ENCODE results near the gene PIK3CD. TPM values are rescaled to one million over a fixed set of nuclear protein-coding genes. Genes with fewer than 3 reads are reported as not detected.

Gene PIK3CD
- total RNA-seq, 1 experiment from 2014 or later = 23.1 TPM

DNA sequence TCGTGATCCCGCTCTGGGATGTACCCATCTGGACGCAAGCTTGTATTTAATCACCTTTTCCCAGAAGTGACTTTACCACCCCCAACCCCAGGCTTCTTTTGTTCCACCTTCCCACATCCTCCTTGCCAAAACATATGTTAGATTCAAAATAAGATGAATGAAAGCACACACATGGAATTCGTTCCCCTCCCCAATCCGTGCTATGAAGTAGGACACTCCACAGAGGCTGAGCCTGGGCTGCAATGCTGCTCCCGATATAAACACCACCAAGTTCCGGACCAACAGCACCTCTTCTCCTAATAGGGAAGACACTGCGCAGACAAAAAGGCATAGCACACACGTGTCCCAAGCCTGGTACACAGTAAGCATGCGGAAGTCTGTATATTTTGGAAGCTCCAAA is 86.1 kb downstream of the PIK3CD start (continued):
- TF ChIP-seq ZNF532 (CRISPR knock-in tag; IDR thresholded peaks at IDR 0.05; ENCODE audit: borderline replicate concordance) (no peak), RORB (CRISPR knock-in tag; IDR thresholded peaks at IDR 0.05) (no peak), IRF2 (CRISPR knock-in tag; IDR thresholded peaks at IDR 0.05; ENCODE audit: borderline replicate concordance, low read depth) (no peak), ELF4 (CRISPR knock-in tag; IDR thresholded peaks at IDR 0.05; ENCODE audit: low read depth) (no peak), FOXP1 (CRISPR knock-in tag; IDR thresholded peaks at IDR 0.05; ENCODE audit: borderline replicate concordance) (no peak), IRF1 (CRISPR knock-in tag; IDR thresholded peaks at IDR 0.05) (no peak), TP53 (CRISPR knock-in tag; IDR thresholded peaks at IDR 0.05) (no peak)
- TF ChIP-seq, protein P1, sequence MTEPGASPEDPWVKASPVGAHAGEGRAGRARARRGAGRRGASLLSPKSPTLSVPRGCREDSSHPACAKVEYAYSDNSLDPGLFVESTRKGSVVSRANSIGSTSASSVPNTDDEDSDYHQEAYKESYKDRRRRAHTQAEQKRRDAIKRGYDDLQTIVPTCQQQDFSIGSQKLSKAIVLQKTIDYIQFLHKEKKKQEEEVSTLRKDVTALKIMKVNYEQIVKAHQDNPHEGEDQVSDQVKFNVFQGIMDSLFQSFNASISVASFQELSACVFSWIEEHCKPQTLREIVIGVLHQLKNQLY (CRISPR knock-in tag; IDR thresholded peaks at IDR 0.05) = no peak
- TF ChIP-seq, protein P2, sequence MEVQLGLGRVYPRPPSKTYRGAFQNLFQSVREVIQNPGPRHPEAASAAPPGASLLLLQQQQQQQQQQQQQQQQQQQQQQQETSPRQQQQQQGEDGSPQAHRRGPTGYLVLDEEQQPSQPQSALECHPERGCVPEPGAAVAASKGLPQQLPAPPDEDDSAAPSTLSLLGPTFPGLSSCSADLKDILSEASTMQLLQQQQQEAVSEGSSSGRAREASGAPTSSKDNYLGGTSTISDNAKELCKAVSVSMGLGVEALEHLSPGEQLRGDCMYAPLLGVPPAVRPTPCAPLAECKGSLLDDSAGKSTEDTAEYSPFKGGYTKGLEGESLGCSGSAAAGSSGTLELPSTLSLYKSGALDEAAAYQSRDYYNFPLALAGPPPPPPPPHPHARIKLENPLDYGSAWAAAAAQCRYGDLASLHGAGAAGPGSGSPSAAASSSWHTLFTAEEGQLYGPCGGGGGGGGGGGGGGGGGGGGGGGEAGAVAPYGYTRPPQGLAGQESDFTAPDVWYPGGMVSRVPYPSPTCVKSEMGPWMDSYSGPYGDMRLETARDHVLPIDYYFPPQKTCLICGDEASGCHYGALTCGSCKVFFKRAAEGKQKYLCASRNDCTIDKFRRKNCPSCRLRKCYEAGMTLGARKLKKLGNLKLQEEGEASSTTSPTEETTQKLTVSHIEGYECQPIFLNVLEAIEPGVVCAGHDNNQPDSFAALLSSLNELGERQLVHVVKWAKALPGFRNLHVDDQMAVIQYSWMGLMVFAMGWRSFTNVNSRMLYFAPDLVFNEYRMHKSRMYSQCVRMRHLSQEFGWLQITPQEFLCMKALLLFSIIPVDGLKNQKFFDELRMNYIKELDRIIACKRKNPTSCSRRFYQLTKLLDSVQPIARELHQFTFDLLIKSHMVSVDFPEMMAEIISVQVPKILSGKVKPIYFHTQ (CRISPR knock-in tag; IDR thresholded peaks at IDR 0.05) = no peak
- TF ChIP-seq, protein P3, sequence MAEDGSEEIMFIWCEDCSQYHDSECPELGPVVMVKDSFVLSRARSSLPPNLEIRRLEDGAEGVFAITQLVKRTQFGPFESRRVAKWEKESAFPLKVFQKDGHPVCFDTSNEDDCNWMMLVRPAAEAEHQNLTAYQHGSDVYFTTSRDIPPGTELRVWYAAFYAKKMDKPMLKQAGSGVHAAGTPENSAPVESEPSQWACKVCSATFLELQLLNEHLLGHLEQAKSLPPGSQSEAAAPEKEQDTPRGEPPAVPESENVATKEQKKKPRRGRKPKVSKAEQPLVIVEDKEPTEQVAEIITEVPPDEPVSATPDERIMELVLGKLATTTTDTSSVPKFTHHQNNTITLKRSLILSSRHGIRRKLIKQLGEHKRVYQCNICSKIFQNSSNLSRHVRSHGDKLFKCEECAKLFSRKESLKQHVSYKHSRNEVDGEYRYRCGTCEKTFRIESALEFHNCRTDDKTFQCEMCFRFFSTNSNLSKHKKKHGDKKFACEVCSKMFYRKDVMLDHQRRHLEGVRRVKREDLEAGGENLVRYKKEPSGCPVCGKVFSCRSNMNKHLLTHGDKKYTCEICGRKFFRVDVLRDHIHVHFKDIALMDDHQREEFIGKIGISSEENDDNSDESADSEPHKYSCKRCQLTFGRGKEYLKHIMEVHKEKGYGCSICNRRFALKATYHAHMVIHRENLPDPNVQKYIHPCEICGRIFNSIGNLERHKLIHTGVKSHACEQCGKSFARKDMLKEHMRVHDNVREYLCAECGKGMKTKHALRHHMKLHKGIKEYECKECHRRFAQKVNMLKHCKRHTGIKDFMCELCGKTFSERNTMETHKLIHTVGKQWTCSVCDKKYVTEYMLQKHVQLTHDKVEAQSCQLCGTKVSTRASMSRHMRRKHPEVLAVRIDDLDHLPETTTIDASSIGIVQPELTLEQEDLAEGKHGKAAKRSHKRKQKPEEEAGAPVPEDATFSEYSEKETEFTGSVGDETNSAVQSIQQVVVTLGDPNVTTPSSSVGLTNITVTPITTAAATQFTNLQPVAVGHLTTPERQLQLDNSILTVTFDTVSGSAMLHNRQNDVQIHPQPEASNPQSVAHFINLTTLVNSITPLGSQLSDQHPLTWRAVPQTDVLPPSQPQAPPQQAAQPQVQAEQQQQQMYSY (CRISPR knock-in tag; IDR thresholded peaks at IDR 0.05) = no peak

- ChIA-PET CTCF (no interaction called here), POLR2A (no interaction called here)
- Mint-ChIP-seq H3K4me1 (no peaks in the 10 kb centered on the region), H3K36me3 (peaks cover 61% of the 10 kb centered on the region), H3K27me3 (ENCODE audit: low read depth) (no peaks in the 10 kb centered on the region), H3K27ac (no peak overlapping the region), H3K4me3 (no peak overlapping the region), H3K9me3 (no peaks in the 10 kb centered on the region)
- ATAC-seq = no peak
- TF ChIP-seq NFYB (CRISPR knock-in tag; conservative IDR thresholded peaks at IDR 0.05; ENCODE audit: low read depth) = no peak
- no peak for DNase-seq (ENCODE audit: low spot score)
Observed at GRCh38 chr1:9744106-9744799, 92.7 kb downstream of the PIK3CD start.
